ENCODE results near the gene ZNF644.
"Not testable (repeated sequence)": the region's sequence is repeated elsewhere in the genome, so short reads cannot be mapped to it uniquely, and the experiment has no call there.

Gene ZNF644

GRCh38 chr1:90928231-90928630 lies 93.6 kb downstream of the ZNF644 start:
- not testable (repeated sequence) for DNase-seq (ENCODE audit: low read depth in 2 of 2)

DNA sequence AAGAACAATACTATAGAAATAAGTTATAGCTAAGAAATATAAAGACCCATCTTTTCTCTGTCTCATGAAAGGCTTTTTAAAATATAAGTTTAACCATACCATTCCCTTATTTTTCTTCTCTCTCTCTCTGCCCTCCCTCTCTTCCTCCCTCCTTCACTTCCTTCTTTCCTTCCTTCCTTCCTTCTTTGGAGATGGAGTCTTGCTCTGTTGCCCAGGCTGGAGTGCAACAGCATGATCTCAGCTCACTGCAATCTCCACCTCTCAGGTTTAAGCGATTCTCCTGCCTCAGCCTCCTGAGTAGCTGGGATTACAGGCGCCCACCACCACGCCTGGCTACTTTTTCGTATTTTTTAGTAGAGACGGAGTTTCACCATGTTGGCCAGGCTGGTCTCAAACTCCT lies 94.2 kb downstream of the ZNF644 start:
- not testable (repeated sequence) for DNase-seq (ENCODE audit: low read depth in 2 of 2)

GRCh38 chr1:90926971-90927370 lies 94.9 kb downstream of the ZNF644 start:
- DNase-seq (ENCODE audit: low read depth in 2 of 2), result no peak

GRCh38 chr1:90925928-90926869 lies 95.6 kb downstream of the ZNF644 start:
- no peak for DNase-seq (ENCODE audit: low read depth in 2 of 2)

DNA sequence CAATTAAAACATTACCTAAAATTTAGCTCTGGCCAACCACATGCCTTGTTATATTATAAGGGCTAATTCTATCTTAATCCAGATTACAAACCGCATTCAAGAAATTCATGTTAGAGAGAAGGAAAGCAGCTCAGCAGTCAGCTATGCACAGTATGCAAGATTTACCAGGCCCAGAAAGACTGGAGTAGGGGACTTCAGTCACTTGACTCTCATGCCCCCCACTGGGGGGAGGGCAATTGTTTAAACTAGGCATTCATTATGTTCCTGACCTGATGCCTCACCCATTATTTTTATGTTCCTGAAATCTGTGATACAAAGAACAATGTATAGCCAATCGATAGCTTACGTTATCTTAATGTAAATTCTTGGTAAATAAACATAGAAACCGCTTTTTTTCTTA lies 96.9 kb downstream of the ZNF644 start:
- no peak for DNase-seq (ENCODE audit: low read depth in 2 of 2)

DNA sequence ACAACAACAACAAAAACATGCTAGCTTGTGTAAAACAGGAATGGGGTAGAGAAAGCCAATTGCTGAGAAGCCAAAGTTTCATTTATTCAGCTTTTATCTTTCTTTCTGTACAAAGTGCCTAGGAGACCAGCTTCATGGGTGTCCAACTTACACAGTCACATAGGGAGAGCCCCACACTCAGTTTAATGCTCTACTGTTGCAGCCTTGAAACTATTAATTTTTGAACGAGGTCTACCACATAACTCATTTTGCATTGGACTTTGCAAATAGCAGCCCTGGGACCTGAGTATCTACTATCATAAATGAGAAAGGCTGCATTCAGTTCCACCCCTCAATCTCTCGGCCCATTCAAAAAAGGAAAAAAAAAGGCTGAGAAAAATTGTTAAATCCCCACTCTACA lies 98.8 kb downstream of the ZNF644 start:
- DNase-seq (ENCODE audit: low read depth in 2 of 2), result no peak

- no peak for DNase-seq (ENCODE audit: low read depth in 2 of 2)
Measured at GRCh38 chr1:90922202-90922601, 99.6 kb downstream of the ZNF644 start.

- no peak for DNase-seq (ENCODE audit: low read depth in 2 of 2)
Measured at GRCh38 chr1:90919900-90920299, 101.9 kb downstream of the ZNF644 start.

GRCh38 chr1:90919190-90919719 lies 102.6 kb downstream of the ZNF644 start:
- no peak for DNase-seq (ENCODE audit: low read depth in 2 of 2)

DNA sequence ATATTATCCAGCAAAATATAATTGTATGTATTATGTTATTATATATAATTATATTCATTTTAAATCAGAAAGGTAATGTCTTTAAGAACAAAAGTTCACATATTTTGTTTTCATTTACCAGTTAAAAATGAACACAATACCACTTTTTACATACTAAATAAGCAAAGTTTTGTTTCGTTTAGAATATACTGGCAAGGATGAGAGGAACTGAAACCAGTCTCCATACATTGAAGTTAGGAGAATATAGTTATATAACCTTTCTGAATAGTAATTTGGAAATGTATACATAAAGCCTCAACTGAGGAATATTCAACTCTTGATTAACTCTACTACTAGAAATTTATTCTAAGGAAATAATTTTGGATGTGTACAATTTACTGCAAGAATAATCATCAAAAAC lies 110.5 kb downstream of the ZNF644 start:
- DNase-seq (ENCODE audit: low read depth in 2 of 2), result no peak

GRCh38 chr1:90902672-90903071 lies 119.2 kb downstream of the ZNF644 start:
- no peak for DNase-seq (ENCODE audit: low read depth in 2 of 2)

DNA sequence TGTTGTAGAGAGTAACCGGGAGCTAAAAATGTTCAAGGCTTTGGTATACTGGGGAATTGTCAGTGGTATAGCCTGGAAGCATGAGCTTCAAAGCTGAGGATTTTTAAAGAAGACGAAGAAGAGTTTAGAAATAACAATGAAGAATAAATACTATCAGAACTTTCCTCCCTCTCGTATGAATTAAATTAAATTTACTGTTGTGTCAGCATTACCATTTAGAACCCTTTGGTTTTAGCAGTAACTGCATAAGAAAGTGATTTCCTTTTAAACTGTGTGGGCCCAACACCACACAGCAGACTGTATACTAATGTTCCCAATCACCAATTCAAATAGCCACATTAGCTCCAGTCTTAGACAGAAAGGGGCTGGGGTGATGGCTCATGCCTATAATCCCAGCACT lies 122.6 kb downstream of the ZNF644 start:
- DNase-seq (ENCODE audit: low read depth in 2 of 2), result no peak

DNA sequence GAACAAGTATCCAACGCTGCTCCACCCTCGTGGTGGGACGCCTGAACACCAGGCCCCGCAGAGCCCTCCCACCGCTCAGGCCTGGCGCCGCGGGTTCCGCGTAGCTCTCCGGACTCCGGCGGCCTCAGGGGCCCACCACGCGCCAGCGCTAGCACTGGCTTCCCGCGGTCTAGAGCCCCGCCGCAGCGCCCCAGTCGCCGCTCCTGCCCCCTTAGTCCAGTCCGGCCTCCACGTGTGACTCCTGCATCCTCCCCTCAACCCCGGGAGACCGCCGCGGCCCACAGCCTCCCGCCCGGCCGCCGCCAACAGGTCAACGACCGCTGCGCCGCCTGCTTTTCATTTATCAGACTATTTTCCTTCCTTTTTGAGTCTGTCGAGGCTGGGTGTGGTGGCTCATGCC lies 128.2 kb downstream of the ZNF644 start:
- not testable (repeated sequence) for DNase-seq (ENCODE audit: low read depth in 2 of 2)

- not testable (repeated sequence) for DNase-seq (ENCODE audit: low read depth in 2 of 2)
Measured at GRCh38 chr1:90892884-90893283, 129.0 kb downstream of the ZNF644 start.

GRCh38 chr1:90892196-90892595 lies 129.6 kb downstream of the ZNF644 start:
- not testable (repeated sequence) for DNase-seq (ENCODE audit: low read depth in 2 of 2)

- not testable (repeated sequence) for DNase-seq (ENCODE audit: low read depth in 2 of 2)
Measured at GRCh38 chr1:90891756-90892155, 130.1 kb downstream of the ZNF644 start.

DNA sequence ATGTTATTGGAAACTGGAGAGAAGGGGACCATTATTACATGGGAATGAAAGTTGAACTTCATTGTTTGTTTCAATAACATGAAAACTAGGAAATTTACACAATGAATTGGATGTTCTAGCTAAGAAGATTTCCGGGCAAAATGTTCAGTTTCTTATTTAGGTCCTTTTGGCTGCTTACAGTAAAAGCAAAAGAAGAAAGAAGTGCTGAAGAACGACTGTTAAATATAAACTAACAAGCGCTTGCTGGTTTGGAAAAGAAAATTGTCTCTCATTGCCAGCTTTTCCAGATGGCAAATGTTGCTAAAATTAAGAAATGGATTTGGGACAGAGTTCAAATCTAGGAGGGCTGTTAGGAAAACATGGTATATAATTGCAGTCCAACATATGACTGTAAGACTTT lies 139.6 kb downstream of the ZNF644 start:
- no peak for DNase-seq (ENCODE audit: low read depth in 2 of 2)

DNA sequence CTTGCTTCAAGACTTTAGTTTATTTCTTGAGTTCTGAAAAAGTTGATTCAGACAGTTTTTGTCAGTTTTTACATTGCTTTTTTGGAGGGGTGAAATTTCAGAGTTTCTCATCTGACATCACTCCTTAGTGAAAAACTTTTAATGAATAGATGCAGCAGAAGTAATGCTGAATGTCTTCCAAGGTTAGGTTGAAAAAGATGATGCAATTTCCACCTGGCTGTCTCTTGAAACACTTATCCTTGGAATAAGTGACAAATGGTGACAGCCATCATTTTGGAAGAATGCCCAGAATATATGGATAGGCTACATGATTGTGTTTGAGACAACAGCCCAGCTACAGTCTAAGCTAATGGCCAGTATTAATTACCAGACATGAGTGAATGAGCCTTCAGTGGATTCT lies 140.8 kb downstream of the ZNF644 start:
- DNase-seq (ENCODE audit: low read depth in 2 of 2), result no peak

GRCh38 chr1:90879281-90879680 lies 142.6 kb downstream of the ZNF644 start:
- no peak for DNase-seq (ENCODE audit: low read depth in 2 of 2)

GRCh38 chr1:90876101-90876500 lies 145.7 kb downstream of the ZNF644 start:
- DNase-seq (ENCODE audit: low read depth in 2 of 2), result no peak

Data from stimulated activated CD8-positive, alpha-beta memory T cell treated with anti-CD3 and anti-CD28 coated beads, Interleukin-2, amount 100 ng/mL, for 48 hours (primary cell).